GM21367 (cell line): Measurements from ENCODE around the gene NFKBIA.
"Not testable (repeated sequence)": the region's sequence is repeated elsewhere in the genome, so short reads cannot be mapped to it uniquely, and the experiment has no call there.

Experiments
- ATAC-seq: cut with Tn5 transposase; IDR thresholded peaks from one replicate; pipeline ENCODE4 v1.9.1; 2021; ENCODE audit not compliant: unreplicated experiment

NFKBIA gene

GRCh38 chr14:35392103-35392502 is 12.4 kb downstream of the NFKBIA start:
- no peak for ATAC-seq

GRCh38 chr14:35391388-35391710 is 13.2 kb downstream of the NFKBIA start:
- ATAC-seq = no peak

- no peak for ATAC-seq
Measured at GRCh38 chr14:35390577-35391387, 13.8 kb downstream of the NFKBIA start.

GRCh38 chr14:35389315-35389667 is 15.3 kb downstream of the NFKBIA start:
- no peak for ATAC-seq

- ATAC-seq = no peak
Measured at GRCh38 chr14:35388656-35389314, 15.8 kb downstream of the NFKBIA start.

GRCh38 chr14:35387713-35388579 is 16.6 kb downstream of the NFKBIA start:
- ATAC-seq = no peak

- no peak for ATAC-seq
Measured at GRCh38 chr14:35387219-35387618, 17.3 kb downstream of the NFKBIA start.

- no peak for ATAC-seq
Measured at GRCh38 chr14:35386673-35387125, 17.9 kb downstream of the NFKBIA start.

GRCh38 chr14:35385042-35385839 is 19.3 kb downstream of the NFKBIA start:
- no peak for ATAC-seq

- ATAC-seq = no peak
Measured at GRCh38 chr14:35384455-35385041, 20.0 kb downstream of the NFKBIA start.

GRCh38 chr14:35383569-35384454 is 20.7 kb downstream of the NFKBIA start:
- no peak for ATAC-seq

- ATAC-seq = no peak
Measured at GRCh38 chr14:35380794-35381193, 23.8 kb downstream of the NFKBIA start.

GRCh38 chr14:35379234-35379933 is 25.2 kb downstream of the NFKBIA start:
- ATAC-seq = not testable (repeated sequence)

- no peak for ATAC-seq
Measured at GRCh38 chr14:35378425-35379233, 25.9 kb downstream of the NFKBIA start.

- ATAC-seq = no peak
Measured at GRCh38 chr14:35375558-35376025, 29.0 kb downstream of the NFKBIA start.

GRCh38 chr14:35374263-35374712 is 30.3 kb downstream of the NFKBIA start:
- ATAC-seq = no peak

GRCh38 chr14:35373208-35373607 is 31.3 kb downstream of the NFKBIA start:
- not testable (repeated sequence) for ATAC-seq

GRCh38 chr14:35370969-35371368 is 33.6 kb downstream of the NFKBIA start:
- no peak for ATAC-seq
